Measurements from ENCODE around the gene FOXD2.

The FOXD2 gene

DNA sequence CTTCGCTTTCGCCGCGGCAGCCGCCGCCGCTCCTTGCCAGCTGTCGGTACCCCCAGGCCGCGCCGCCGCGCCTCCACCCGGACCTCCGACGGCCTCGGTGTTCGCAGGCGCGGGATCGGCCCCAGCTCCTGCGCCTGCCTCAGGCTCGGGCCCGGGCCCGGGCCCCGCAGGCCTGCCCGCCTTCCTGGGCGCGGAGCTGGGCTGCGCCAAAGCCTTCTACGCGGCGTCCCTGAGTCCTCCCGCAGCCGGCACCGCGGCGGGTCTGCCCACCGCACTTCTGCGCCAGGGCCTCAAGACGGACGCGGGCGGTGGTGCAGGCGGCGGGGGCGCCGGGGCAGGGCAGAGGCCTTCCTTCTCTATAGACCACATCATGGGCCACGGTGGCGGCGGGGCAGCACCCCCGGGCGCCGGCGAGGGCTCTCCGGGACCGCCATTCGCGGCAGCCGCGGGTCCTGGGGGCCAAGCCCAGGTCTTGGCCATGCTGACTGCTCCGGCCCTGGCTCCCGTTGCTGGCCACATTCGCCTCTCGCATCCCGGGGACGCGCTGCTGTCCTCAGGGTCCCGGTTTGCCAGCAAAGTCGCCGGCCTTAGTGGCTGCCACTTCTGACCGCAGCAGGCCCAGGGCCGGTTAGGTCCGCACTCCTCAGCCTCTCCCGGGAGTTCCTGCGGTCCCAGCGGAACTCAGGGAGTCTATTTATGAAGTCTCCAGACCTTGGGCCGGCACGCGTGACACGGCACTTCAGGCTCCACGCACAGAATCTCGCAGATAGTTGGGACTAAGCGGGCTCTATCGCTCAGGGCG lies 1.4 kb downstream of the FOXD2 start:
- Histone ChIP-seq H4K12ac (ENCODE audit: low read depth, low read length) (no peak overlapping the region), H3K18ac (ENCODE audit: low read length) (no peak overlapping the region), H3K79me1 (ENCODE audit: low read length) (no peaks in the 10 kb centered on the region), H3K4me3 (ENCODE audit: low read depth, low read length) (no peak overlapping the region), H3K36me3 (ENCODE audit: control insufficient read depth in 1 of 2, insufficient read depth in 2 of 2, low read length in 2 of 2) (no peaks in the 10 kb centered on the region), H3K9me3 (ENCODE audit: insufficient read depth, low read depth, low read length) (peaks cover 4% of the 10 kb centered on the region), H3K14ac (ENCODE audit: low read length) (no peak overlapping the region), H3K27ac (ENCODE audit: low read depth, low read length) (no peak overlapping the region), H2AFZ (ENCODE audit: insufficient read depth, low read length, poor library complexity) (no peak overlapping the region), H2BK12ac (ENCODE audit: low read length) (no peak overlapping the region), H3K4ac (ENCODE audit: low read depth, low read length) (no peak overlapping the region), H4K8ac (ENCODE audit: low read depth, low read length) (no peak overlapping the region), H3K27me3 (ENCODE audit: insufficient read depth, low read length) (peaks cover 93% of the 10 kb centered on the region), H2BK5ac (ENCODE audit: low read depth, low read length, poor library complexity) (no peak overlapping the region), H2BK120ac (ENCODE audit: insufficient read depth, low read length, poor library complexity) (no peak overlapping the region), H3K4me1 (ENCODE audit: control insufficient read depth in 1 of 2, insufficient read depth in 2 of 2, low read length in 2 of 2) (peaks cover 6 to 9% of the 10 kb centered on the region in 2 experiments), H3K9ac (ENCODE audit: low read length) (no peak overlapping the region), H2AK5ac (ENCODE audit: low read length) (no peak overlapping the region), H3K23ac (ENCODE audit: low read length) (no peak overlapping the region), H3K79me2 (ENCODE audit: control insufficient read depth, insufficient read depth, low read length, poor library complexity) (no peaks in the 10 kb centered on the region), H3K4me2 (ENCODE audit: low read length) (no peak overlapping the region), H4K91ac (ENCODE audit: low read depth, low read length) (no peak overlapping the region)
- WGBS (ENCODE audit: extremely low coverage, insufficient coverage, insufficient read length), result no CpG with 5 or more reads among the region's 86 CpGs
- no peak for DNase-seq

GRCh38 chr1:47439819-47440598 lies 2.2 kb downstream of the FOXD2 start:
- H3K4me3 ChIP-seq (ENCODE audit: low read depth, low read length), result no peak overlapping the region
- WGBS (ENCODE audit: extremely low coverage, insufficient coverage, insufficient read length), result no CpG with 5 or more reads among the region's 20 CpGs

GRCh38 chr1:47440599-47441081 lies 2.8 kb downstream of the FOXD2 start:
- H2AFZ ChIP-seq (ENCODE audit: insufficient read depth, low read length, poor library complexity), result no peak overlapping the region
- no peak for DNase-seq
- no CpG with 5 or more reads among the region's 5 CpGs for WGBS (ENCODE audit: extremely low coverage, insufficient coverage, insufficient read length)
- no peak overlapping the region for H2AK5ac ChIP-seq (ENCODE audit: low read length)
- H3K27me3 ChIP-seq (ENCODE audit: insufficient read depth, low read length), result peaks cover 95% of the 10 kb centered on the region
- no peak overlapping the region for H3K4me3 ChIP-seq (ENCODE audit: low read depth, low read length)
- H2BK12ac ChIP-seq (ENCODE audit: low read length), result no peak overlapping the region
- no peak overlapping the region for H4K91ac ChIP-seq (ENCODE audit: low read depth, low read length)
- no peak overlapping the region for H4K12ac ChIP-seq (ENCODE audit: low read depth, low read length)
- H3K4me1 ChIP-seq (ENCODE audit: control insufficient read depth in 1 of 2, insufficient read depth in 2 of 2, low read length in 2 of 2), result peaks cover 6 to 12% of the 10 kb centered on the region in 2 experiments
- H3K36me3 ChIP-seq (ENCODE audit: control insufficient read depth in 1 of 2, insufficient read depth in 2 of 2, low read length in 2 of 2), result no peaks in the 10 kb centered on the region
- H3K27ac ChIP-seq (ENCODE audit: low read depth, low read length), result no peak overlapping the region
- no peak overlapping the region for H4K8ac ChIP-seq (ENCODE audit: low read depth, low read length)
- no peak overlapping the region for H3K4ac ChIP-seq (ENCODE audit: low read depth, low read length)
- H3K79me2 ChIP-seq (ENCODE audit: control insufficient read depth, insufficient read depth, low read length, poor library complexity), result no peaks in the 10 kb centered on the region
- peaks cover 5% of the 10 kb centered on the region for H3K9me3 ChIP-seq (ENCODE audit: insufficient read depth, low read depth, low read length)
- H3K9ac ChIP-seq (ENCODE audit: low read length), result no peak overlapping the region
- H2BK120ac ChIP-seq (ENCODE audit: insufficient read depth, low read length, poor library complexity), result no peak overlapping the region
- H3K79me1 ChIP-seq (ENCODE audit: low read length), result no peaks in the 10 kb centered on the region
- H3K18ac ChIP-seq (ENCODE audit: low read length), result no peak overlapping the region
- H3K4me2 ChIP-seq (ENCODE audit: low read length), result no peak overlapping the region
- no peak overlapping the region for H2BK5ac ChIP-seq (ENCODE audit: low read depth, low read length, poor library complexity)
- no peak overlapping the region for H3K23ac ChIP-seq (ENCODE audit: low read length)
- H3K14ac ChIP-seq (ENCODE audit: low read length), result no peak overlapping the region

More at GRCh38 chr1:47439819-47440598, 2.2 kb downstream of the FOXD2 start:
- Histone ChIP-seq H3K27me3 (ENCODE audit: insufficient read depth, low read length) (peaks cover 93% of the 10 kb centered on the region), H3K14ac (ENCODE audit: low read length) (no peak overlapping the region), H4K91ac (ENCODE audit: low read depth, low read length) (no peak overlapping the region), H2AK5ac (ENCODE audit: low read length) (no peak overlapping the region), H3K9me3 (ENCODE audit: insufficient read depth, low read depth, low read length) (peaks cover 4% of the 10 kb centered on the region), H2AFZ (ENCODE audit: insufficient read depth, low read length, poor library complexity) (no peak overlapping the region), H3K36me3 (ENCODE audit: control insufficient read depth in 1 of 2, insufficient read depth in 2 of 2, low read length in 2 of 2) (no peaks in the 10 kb centered on the region), H2BK120ac (ENCODE audit: insufficient read depth, low read length, poor library complexity) (no peak overlapping the region), H3K18ac (ENCODE audit: low read length) (no peak overlapping the region), H3K4me1 (ENCODE audit: control insufficient read depth in 1 of 2, insufficient read depth in 2 of 2, low read length in 2 of 2) (peaks cover 6 to 12% of the 10 kb centered on the region in 2 experiments), H2BK5ac (ENCODE audit: low read depth, low read length, poor library complexity) (no peak overlapping the region), H2BK12ac (ENCODE audit: low read length) (no peak overlapping the region), H3K27ac (ENCODE audit: low read depth, low read length) (no peak overlapping the region), H3K4me2 (ENCODE audit: low read length) (no peak overlapping the region), H3K23ac (ENCODE audit: low read length) (no peak overlapping the region), H4K12ac (ENCODE audit: low read depth, low read length) (no peak overlapping the region), H4K8ac (ENCODE audit: low read depth, low read length) (no peak overlapping the region), H3K79me2 (ENCODE audit: control insufficient read depth, insufficient read depth, low read length, poor library complexity) (no peaks in the 10 kb centered on the region), H3K4ac (ENCODE audit: low read depth, low read length) (no peak overlapping the region), H3K9ac (ENCODE audit: low read length) (no peak overlapping the region), H3K79me1 (ENCODE audit: low read length) (no peaks in the 10 kb centered on the region)
- no peak for DNase-seq

GRCh38 chr1:47441450-47442106 lies 3.7 kb downstream of the FOXD2 start:
- H4K8ac ChIP-seq (ENCODE audit: low read depth, low read length), result no peak overlapping the region
- H3K9ac ChIP-seq (ENCODE audit: low read length), result no peak overlapping the region
- H3K4me1 ChIP-seq (ENCODE audit: control insufficient read depth in 1 of 2, insufficient read depth in 2 of 2, low read length in 2 of 2), result peaks cover 6 to 12% of the 10 kb centered on the region in 2 experiments
- no peak overlapping the region for H3K4me2 ChIP-seq (ENCODE audit: low read length)
- peaks cover 94% of the 10 kb centered on the region for H3K27me3 ChIP-seq (ENCODE audit: insufficient read depth, low read length)
- peaks cover 5% of the 10 kb centered on the region for H3K9me3 ChIP-seq (ENCODE audit: insufficient read depth, low read depth, low read length)
- H3K4ac ChIP-seq (ENCODE audit: low read depth, low read length), result no peak overlapping the region
- H3K27ac ChIP-seq (ENCODE audit: low read depth, low read length), result no peak overlapping the region
- no peak overlapping the region for H4K91ac ChIP-seq (ENCODE audit: low read depth, low read length)
- no peak overlapping the region for H3K18ac ChIP-seq (ENCODE audit: low read length)
- H4K12ac ChIP-seq (ENCODE audit: low read depth, low read length), result no peak overlapping the region
- H2AK5ac ChIP-seq (ENCODE audit: low read length), result no peak overlapping the region
- no peak overlapping the region for H2BK5ac ChIP-seq (ENCODE audit: low read depth, low read length, poor library complexity)
- H3K23ac ChIP-seq (ENCODE audit: low read length), result no peak overlapping the region
- no peak for DNase-seq
- H2AFZ ChIP-seq (ENCODE audit: insufficient read depth, low read length, poor library complexity), result no peak overlapping the region
- H3K14ac ChIP-seq (ENCODE audit: low read length), result no peak overlapping the region
- H3K4me3 ChIP-seq (ENCODE audit: low read depth, low read length), result no peak overlapping the region
- no peaks in the 10 kb centered on the region for H3K79me1 ChIP-seq (ENCODE audit: low read length)
- H2BK120ac ChIP-seq (ENCODE audit: insufficient read depth, low read length, poor library complexity), result no peak overlapping the region
- whole genome bisulfite sequencing (ENCODE audit: extremely low coverage, insufficient coverage, insufficient read length), result no CpG with 5 or more reads among the region's 3 CpGs
- H2BK12ac ChIP-seq (ENCODE audit: low read length), result no peak overlapping the region
- H3K79me2 ChIP-seq (ENCODE audit: control insufficient read depth, insufficient read depth, low read length, poor library complexity), result no peaks in the 10 kb centered on the region
- no peaks in the 10 kb centered on the region for H3K36me3 ChIP-seq (ENCODE audit: control insufficient read depth in 1 of 2, insufficient read depth in 2 of 2, low read length in 2 of 2)

Measured in trophoblast cell (in vitro differentiated cells and primary cell).